NT2/D1 (cell line): ENCODE data around the gene OR8K1.

Experiments
- SUZ12 ChIP-seq: IDR thresholded peaks from 2 replicates; pipeline ENCODE4 v1.6.1; 2011; ENCODE audit not compliant: insufficient read length, insufficient read depth; ENCODE audit errors: extremely low read depth
- YY1 ChIP-seq: IDR thresholded peaks from 2 replicates; pipeline ENCODE4 v1.6.1; 2011; ENCODE audit not compliant: insufficient read length, insufficient read depth
- ZNF274 ChIP-seq: IDR thresholded peaks from 2 replicates; pipeline ENCODE4 v1.6.1; 2011; ENCODE audit warnings: mild to moderate bottlenecking, low read depth, low read length

DNA sequence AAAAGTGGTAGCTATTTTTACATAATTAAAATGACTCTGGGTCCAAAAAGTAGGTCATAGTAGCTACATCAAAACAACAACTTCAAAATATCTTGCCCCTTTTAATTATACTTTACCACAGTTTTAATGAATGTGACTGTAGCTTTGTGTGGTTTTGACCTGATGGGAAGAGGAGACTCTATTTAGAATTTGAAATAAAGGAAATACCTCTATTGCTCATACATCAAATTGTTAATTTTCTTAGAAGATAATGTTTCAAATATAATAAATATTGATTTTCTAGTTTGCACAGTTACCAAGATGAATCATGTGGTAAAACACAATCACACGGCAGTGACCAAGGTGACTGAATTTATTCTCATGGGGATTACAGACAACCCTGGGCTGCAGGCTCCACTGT is at the start of gene OR8K1:
- TF ChIP-seq SUZ12: no peak
- no peak for TF ChIP-seq YY1
- no peak for TF ChIP-seq ZNF274
